Osteoblast (primary cell): ENCODE data around the gene TNFAIP6. TPM values are rescaled to one million over a fixed set of nuclear protein-coding genes. Genes with fewer than 3 reads are reported as not detected.

ENCODE experiments used
- DNase-seq: peaks from one replicate; pipeline ENCODE4 v3.0.0; 2011; ENCODE audit warnings: low spot score, mixed read lengths; ENCODE audit not compliant: insufficient read length; ENCODE audit errors: missing footprints
- H2AFZ ChIP-seq: 2 replicates; pipeline ENCODE4 v1.6.0; 2011; ENCODE audit warnings: mild to moderate bottlenecking, low read length
- H3K27ac ChIP-seq: 2 replicates; pipeline ENCODE4 v1.5.1; 2011; ENCODE audit warnings: mild to moderate bottlenecking, low read depth, low read length, moderate library complexity
- H3K27me3 ChIP-seq: 2 replicates; pipeline ENCODE4 v1.6.0; 2012; ENCODE audit warnings: mild to moderate bottlenecking, control low read depth, inconsistent platforms, low read length, moderate library complexity; ENCODE audit not compliant: insufficient read depth
- H3K36me3 ChIP-seq: 2 replicates; pipeline ENCODE4 v1.5.1; 2011; ENCODE audit warnings: mild to moderate bottlenecking, low read length, control low read depth, moderate library complexity; ENCODE audit not compliant: insufficient read depth
- H3K4me1 ChIP-seq: 2 replicates; pipeline ENCODE4 v1.5.1; 2011; ENCODE audit warnings: mild to moderate bottlenecking, low read length, control low read depth, moderate library complexity; ENCODE audit not compliant: insufficient read depth
- H3K4me2 ChIP-seq: 2 replicates; pipeline ENCODE4 v1.6.0; 2011; ENCODE audit warnings: mild to moderate bottlenecking, low read length; ENCODE audit not compliant: insufficient read depth
- H3K4me3 ChIP-seq: fragments of 200-600 bp; sonication (generic); 3 replicates; pipeline ENCODE4 v1.5.1; 2012; ENCODE audit warnings: mild to moderate bottlenecking, low read length, inconsistent platforms; ENCODE audit not compliant: insufficient read depth
- H3K79me2 ChIP-seq: 2 replicates; pipeline ENCODE4 v1.6.0; 2012; ENCODE audit warnings: mild to moderate bottlenecking, low read length, control low read depth, inconsistent platforms; ENCODE audit not compliant: insufficient read depth
- H3K9me3 ChIP-seq: 2 replicates; pipeline ENCODE4 v1.5.1; 2011; ENCODE audit warnings: low read depth, low read length, control low read depth
- H4K20me1 ChIP-seq: 2 replicates; pipeline ENCODE4 v1.6.0; 2012; ENCODE audit warnings: mild to moderate bottlenecking, low read length, control low read depth; ENCODE audit not compliant: insufficient read depth
- total RNA-seq: library from RNA; depleted of rRNA; stranded (reverse); fragments of >200 nt; gene quantifications from 2 replicates; pipeline ENCODE4 v1.2.3, GENCODE V29; 2012
- TF ChIP-seq, protein P1 (sequence below): IDR thresholded peaks from 2 replicates; pipeline ENCODE4 v1.5.1; 2011; ENCODE audit warnings: mild to moderate bottlenecking, low read depth, low read length, moderate library complexity; ENCODE audit errors: extremely low read depth

Gene TNFAIP6
- total RNA-seq, 1 donor: 43.1 TPM

- Histone ChIP-seq H2AFZ (no peak overlapping the region), H3K27ac (no peak overlapping the region), H3K27me3 (no peaks in the 10 kb centered on the region), H3K79me2 (no peaks in the 10 kb centered on the region), H3K4me1 (no peaks in the 10 kb centered on the region), H3K9me3 (no peaks in the 10 kb centered on the region), H3K4me3 (no peak overlapping the region), H3K4me2 (no peak overlapping the region), H4K20me1 (no peaks in the 10 kb centered on the region), H3K36me3 (no peaks in the 10 kb centered on the region)
- DNase-seq: peak; percentile 67
- TF ChIP-seq, protein P1, sequence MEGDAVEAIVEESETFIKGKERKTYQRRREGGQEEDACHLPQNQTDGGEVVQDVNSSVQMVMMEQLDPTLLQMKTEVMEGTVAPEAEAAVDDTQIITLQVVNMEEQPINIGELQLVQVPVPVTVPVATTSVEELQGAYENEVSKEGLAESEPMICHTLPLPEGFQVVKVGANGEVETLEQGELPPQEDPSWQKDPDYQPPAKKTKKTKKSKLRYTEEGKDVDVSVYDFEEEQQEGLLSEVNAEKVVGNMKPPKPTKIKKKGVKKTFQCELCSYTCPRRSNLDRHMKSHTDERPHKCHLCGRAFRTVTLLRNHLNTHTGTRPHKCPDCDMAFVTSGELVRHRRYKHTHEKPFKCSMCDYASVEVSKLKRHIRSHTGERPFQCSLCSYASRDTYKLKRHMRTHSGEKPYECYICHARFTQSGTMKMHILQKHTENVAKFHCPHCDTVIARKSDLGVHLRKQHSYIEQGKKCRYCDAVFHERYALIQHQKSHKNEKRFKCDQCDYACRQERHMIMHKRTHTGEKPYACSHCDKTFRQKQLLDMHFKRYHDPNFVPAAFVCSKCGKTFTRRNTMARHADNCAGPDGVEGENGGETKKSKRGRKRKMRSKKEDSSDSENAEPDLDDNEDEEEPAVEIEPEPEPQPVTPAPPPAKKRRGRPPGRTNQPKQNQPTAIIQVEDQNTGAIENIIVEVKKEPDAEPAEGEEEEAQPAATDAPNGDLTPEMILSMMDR: no peak
Measured at GRCh38 chr2:151326554-151326953, 30.8 kb upstream of the TNFAIP6 start.

GRCh38 chr2:151329998-151330397 lies 27.4 kb upstream of the TNFAIP6 start:
- H3K4me2 ChIP-seq: no peak overlapping the region
- no peak overlapping the region for H3K4me3 ChIP-seq
- H3K79me2 ChIP-seq: no peaks in the 10 kb centered on the region
- no peaks in the 10 kb centered on the region for H3K36me3 ChIP-seq
- TF ChIP-seq, protein P1: no peak
- no peak overlapping the region for H2AFZ ChIP-seq
- H4K20me1 ChIP-seq: no peaks in the 10 kb centered on the region
- H3K9me3 ChIP-seq: no peaks in the 10 kb centered on the region
- DNase-seq: no peak
- no peak overlapping the region for H3K27ac ChIP-seq
- peaks cover 11% of the 10 kb centered on the region for H3K4me1 ChIP-seq
- no peaks in the 10 kb centered on the region for H3K27me3 ChIP-seq

GRCh38 chr2:151333083-151333482 lies 24.3 kb upstream of the TNFAIP6 start:
- Histone ChIP-seq H3K36me3 (no peaks in the 10 kb centered on the region), H3K4me1 (peaks cover 11% of the 10 kb centered on the region), H3K4me3 (no peak overlapping the region), H3K4me2 (no peak overlapping the region), H4K20me1 (no peaks in the 10 kb centered on the region), H3K9me3 (no peaks in the 10 kb centered on the region), H3K27me3 (no peaks in the 10 kb centered on the region), H3K27ac (no peak overlapping the region), H2AFZ (no peak overlapping the region), H3K79me2 (no peaks in the 10 kb centered on the region)
- TF ChIP-seq, protein P1: no peak
- no peak for DNase-seq

- no peaks in the 10 kb centered on the region for H3K27me3 ChIP-seq
- no peaks in the 10 kb centered on the region for H3K79me2 ChIP-seq
- DNase-seq: peak; percentile 80
- H3K27ac ChIP-seq: peak overlapping the region; percentile 4
- no peak overlapping the region for H3K4me3 ChIP-seq
- peak overlapping the region; percentile 34 for H2AFZ ChIP-seq
- TF ChIP-seq, protein P1: no peak
- no peaks in the 10 kb centered on the region for H3K36me3 ChIP-seq
- no peaks in the 10 kb centered on the region for H4K20me1 ChIP-seq
- no peaks in the 10 kb centered on the region for H3K9me3 ChIP-seq
- peak overlapping the region; percentile 1 for H3K4me2 ChIP-seq
- H3K4me1 ChIP-seq: peaks cover 11% of the 10 kb centered on the region
Measured at GRCh38 chr2:151334082-151334815, 23.1 kb upstream of the TNFAIP6 start.
